ENCODE data around the gene ABCC6. TPM values are rescaled to one million over a fixed set of nuclear protein-coding genes. Genes with fewer than 3 reads are reported as not detected.
A peak's percentile ranks its signal among the peaks of the same experiment; 100 is the strongest.

ABCC6 gene
- total and polyA plus RNA-seq, 9 donors, result 0.12 to 2.0 (median 0.88) TPM

- 87 to 88% (median 88%) methylated on average over 3 of the region's 3 CpGs for WGBS, 3 donors
- H3K27ac ChIP-seq, result no peak overlapping the region
- H3K4me1 ChIP-seq (ENCODE audit: insufficient read depth), result no peaks in the 10 kb centered on the region
- no peaks in the 10 kb centered on the region for H3K36me3 ChIP-seq
- TF ChIP-seq CTCF (IDR thresholded peaks at IDR 0.05), result no peak
- no peak for TF ChIP-seq EP300 (IDR thresholded peaks at IDR 0.05)
- no peak for TF ChIP-seq POLR2A (IDR thresholded peaks at IDR 0.05)
- DNase-seq, result no peak
- H3K9me3 ChIP-seq, result no peaks in the 10 kb centered on the region
- intact Hi-C loops (cut with DNase I), result no loop called here
- H3K4me3 ChIP-seq, result no peak overlapping the region
- H3K27me3 ChIP-seq, result no peaks in the 10 kb centered on the region
These were observed 92.1 kb downstream of the ABCC6 start for GRCh38 chr16:16131204-16131603.

- Histone ChIP-seq H3K27me3 (no peaks in the 10 kb centered on the region), H3K4me1 (ENCODE audit: insufficient read depth) (no peaks in the 10 kb centered on the region), H3K27ac (no peak overlapping the region), H3K36me3 (no peaks in the 10 kb centered on the region), H3K4me3 (no peak overlapping the region), H3K9me3 (no peaks in the 10 kb centered on the region)
- WGBS, 3 donors, result 30 to 33% (median 32%) methylated on average over 11 of the region's 11 CpGs
- intact Hi-C loops (cut with DNase I), result loop anchor here in 3 of 4 donors (2.0 to 10.0 kb wide), 5 partner anchors 103 to 373 kb away; no protein-coding TSS in a partner anchor
- TF ChIP-seq EP300 (IDR thresholded peaks at IDR 0.05), result no peak
- peak; percentile 70 to 89 (median 81) for TF ChIP-seq CTCF (IDR thresholded peaks at IDR 0.05)
- no peak for TF ChIP-seq POLR2A (IDR thresholded peaks at IDR 0.05)
- DNase-seq, result peak; percentile 57 to 82 (median 76)
These were observed 95.7 kb downstream of the ABCC6 start for GRCh38 chr16:16127469-16128116.

GRCh38 chr16:16126896-16127295, 96.4 kb downstream of the ABCC6 start:
- Histone ChIP-seq H3K4me1 (ENCODE audit: insufficient read depth) (no peaks in the 10 kb centered on the region), H3K27ac (no peak overlapping the region), H3K27me3 (no peaks in the 10 kb centered on the region), H3K4me3 (no peak overlapping the region), H3K9me3 (no peaks in the 10 kb centered on the region), H3K36me3 (no peaks in the 10 kb centered on the region)
- WGBS, 3 donors, result 70 to 77% (median 74%) methylated on average over 10 of the region's 10 CpGs
- no peak for DNase-seq
- intact Hi-C loops (cut with DNase I), result loop anchor here in 3 of 4 donors (2.0 to 10.0 kb wide), 5 partner anchors 102 to 372 kb away; no protein-coding TSS in a partner anchor
- TF ChIP-seq EP300 (IDR thresholded peaks at IDR 0.05) (no peak), POLR2A (IDR thresholded peaks at IDR 0.05) (no peak), CTCF (IDR thresholded peaks at IDR 0.05) (no peak)

GRCh38 chr16:16124974-16125373, 98.3 kb downstream of the ABCC6 start:
- 97 to 100% (median 99%) methylated on average over 3 of the region's 3 CpGs for WGBS, 3 donors
- Histone ChIP-seq H3K4me1 (ENCODE audit: insufficient read depth) (no peaks in the 10 kb centered on the region), H3K27me3 (no peaks in the 10 kb centered on the region), H3K9me3 (no peaks in the 10 kb centered on the region), H3K27ac (no peak overlapping the region), H3K36me3 (no peaks in the 10 kb centered on the region), H3K4me3 (no peak overlapping the region)
- intact Hi-C loops (cut with DNase I), result loop anchor here in 3 of 4 donors (5.0 to 10.0 kb wide), 4 partner anchors 100 to 370 kb away; no protein-coding TSS in a partner anchor
- TF ChIP-seq EP300 (IDR thresholded peaks at IDR 0.05) (no peak), CTCF (IDR thresholded peaks at IDR 0.05) (no peak), POLR2A (IDR thresholded peaks at IDR 0.05) (no peak)
- no peak for DNase-seq

Data from ovary (tissue), 9 donors.